Measurements from ENCODE around the gene EBI3. TPM values are rescaled to one million over a fixed set of nuclear protein-coding genes. Genes with fewer than 3 reads are reported as not detected.

EBI3 gene
- total RNA-seq, 1 donor from 2014 or later = not detected

DNA sequence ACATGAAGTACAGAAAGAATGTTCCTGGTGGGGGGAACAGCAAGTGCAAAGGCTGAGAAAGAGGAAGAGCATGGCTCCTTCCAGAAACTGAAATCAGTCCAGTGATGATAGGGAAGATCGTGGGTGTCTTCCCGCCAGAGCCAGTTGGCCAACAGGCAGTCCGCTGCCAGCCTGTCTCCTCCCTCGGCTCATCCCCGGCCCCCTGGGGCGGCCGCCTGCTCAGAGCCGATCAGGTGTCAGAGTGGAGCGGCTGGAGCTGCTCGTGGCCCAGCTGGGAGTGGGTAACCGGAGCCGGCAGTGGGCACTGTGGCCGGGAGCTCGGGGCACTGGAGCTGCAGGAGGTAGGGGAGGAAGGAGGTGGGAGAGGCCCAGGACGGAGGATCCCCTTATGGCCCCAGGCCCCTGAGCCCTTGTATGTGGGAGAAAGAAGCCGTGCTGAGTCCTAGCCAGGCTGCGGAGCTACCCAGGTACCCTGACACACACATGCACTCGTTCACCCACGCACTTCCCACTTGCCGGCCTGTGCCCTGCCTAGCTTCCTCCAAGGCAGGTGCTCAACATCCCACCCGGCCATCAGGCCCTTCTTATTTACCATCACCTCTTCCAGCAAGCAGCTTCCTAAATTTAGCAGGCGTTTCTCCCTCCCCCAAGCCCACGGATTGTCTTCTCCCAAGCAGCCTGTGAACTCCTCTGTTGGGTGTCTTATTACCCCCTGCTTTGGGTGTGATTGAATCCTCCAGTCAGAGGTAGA is 45.2 kb upstream of the EBI3 start:
- H3K4me3 ChIP-seq = no peak overlapping the region
- H2AFZ ChIP-seq (replicated peaks) = no peak overlapping the region
- DNase-seq (ENCODE audit: low spot score) = peak; percentile 42
- Mint-ChIP-seq H3K36me3 (no peaks in the 10 kb centered on the region), H3K4me3 (peak overlapping the region; percentile 79), H3K27ac (no peak overlapping the region), H3K4me1 (peaks cover 11% of the 10 kb centered on the region), H3K9me3 (no peaks in the 10 kb centered on the region), H3K27me3 (ENCODE audit: insufficient read depth, low read depth) (peaks cover 14% of the 10 kb centered on the region)
- TF ChIP-seq EZH2phosphoT487 (IDR thresholded peaks at IDR 0.05) = no peak
- TF ChIP-seq, protein P1, sequence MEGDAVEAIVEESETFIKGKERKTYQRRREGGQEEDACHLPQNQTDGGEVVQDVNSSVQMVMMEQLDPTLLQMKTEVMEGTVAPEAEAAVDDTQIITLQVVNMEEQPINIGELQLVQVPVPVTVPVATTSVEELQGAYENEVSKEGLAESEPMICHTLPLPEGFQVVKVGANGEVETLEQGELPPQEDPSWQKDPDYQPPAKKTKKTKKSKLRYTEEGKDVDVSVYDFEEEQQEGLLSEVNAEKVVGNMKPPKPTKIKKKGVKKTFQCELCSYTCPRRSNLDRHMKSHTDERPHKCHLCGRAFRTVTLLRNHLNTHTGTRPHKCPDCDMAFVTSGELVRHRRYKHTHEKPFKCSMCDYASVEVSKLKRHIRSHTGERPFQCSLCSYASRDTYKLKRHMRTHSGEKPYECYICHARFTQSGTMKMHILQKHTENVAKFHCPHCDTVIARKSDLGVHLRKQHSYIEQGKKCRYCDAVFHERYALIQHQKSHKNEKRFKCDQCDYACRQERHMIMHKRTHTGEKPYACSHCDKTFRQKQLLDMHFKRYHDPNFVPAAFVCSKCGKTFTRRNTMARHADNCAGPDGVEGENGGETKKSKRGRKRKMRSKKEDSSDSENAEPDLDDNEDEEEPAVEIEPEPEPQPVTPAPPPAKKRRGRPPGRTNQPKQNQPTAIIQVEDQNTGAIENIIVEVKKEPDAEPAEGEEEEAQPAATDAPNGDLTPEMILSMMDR (IDR thresholded peaks at IDR 0.05) = no peak
- no peak for TF ChIP-seq EZH2 (IDR thresholded peaks at IDR 0.05)
- H4K20me1 ChIP-seq (ENCODE audit: low read depth) = peaks cover 3% of the 10 kb centered on the region
- H3F3A ChIP-seq (ENCODE audit: low read depth) = peaks cover 11% of the 10 kb centered on the region
- no peaks in the 10 kb centered on the region for H3K27me3 ChIP-seq
- H3K27ac ChIP-seq = no peak overlapping the region
- H3K9me3 ChIP-seq (ENCODE audit: low read depth) = no peaks in the 10 kb centered on the region
- H3K4me1 ChIP-seq = no peaks in the 10 kb centered on the region
- no peaks in the 10 kb centered on the region for H3K36me3 ChIP-seq
- peaks cover 10% of the 10 kb centered on the region for H3K79me2 ChIP-seq (ENCODE audit: low read depth)
- H3K9ac ChIP-seq = no peak overlapping the region
- H3K4me2 ChIP-seq = no peak overlapping the region

DNA sequence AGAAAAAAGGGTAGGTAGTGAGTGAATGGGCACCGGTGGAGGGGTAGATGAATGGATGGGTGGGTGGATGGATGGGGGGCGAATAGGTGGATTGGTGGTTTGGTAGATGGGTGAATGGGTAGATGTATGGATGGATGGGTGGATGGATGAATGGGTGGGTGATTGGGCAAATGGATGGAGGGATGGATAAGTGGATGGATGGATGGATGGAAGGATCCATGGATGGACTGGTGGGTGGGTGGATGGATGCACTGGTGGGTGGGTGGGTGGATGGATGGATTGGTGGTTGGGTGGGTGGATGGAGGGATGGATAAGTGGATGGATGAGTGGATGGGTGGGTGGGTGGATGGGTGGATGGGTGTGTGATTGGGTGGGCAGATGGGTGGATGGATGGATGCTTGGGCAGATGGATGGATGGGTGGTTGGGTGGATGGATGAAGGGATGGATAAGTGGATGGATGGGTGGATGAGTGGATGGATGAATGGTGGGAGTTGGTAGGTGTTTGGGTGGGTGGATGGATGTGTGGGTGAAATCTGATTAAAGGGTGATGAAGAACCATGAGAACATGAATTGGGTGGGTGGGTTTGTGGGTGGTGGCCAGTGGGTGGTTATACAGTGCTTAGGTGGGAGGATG is 44.5 kb upstream of the EBI3 start:
- H3K4me1 ChIP-seq = no peaks in the 10 kb centered on the region
- Mint-ChIP-seq H3K36me3 (no peaks in the 10 kb centered on the region), H3K4me3 (peak overlapping the region; percentile 39), H3K27me3 (ENCODE audit: insufficient read depth, low read depth) (peaks cover 14% of the 10 kb centered on the region), H3K4me1 (peaks cover 11% of the 10 kb centered on the region), H3K9me3 (no peaks in the 10 kb centered on the region), H3K27ac (no peak overlapping the region)
- peaks cover 11% of the 10 kb centered on the region for H3F3A ChIP-seq (ENCODE audit: low read depth)
- no peaks in the 10 kb centered on the region for H3K36me3 ChIP-seq
- DNase-seq (ENCODE audit: low spot score) = no peak
- H3K79me2 ChIP-seq (ENCODE audit: low read depth) = peaks cover 10% of the 10 kb centered on the region
- no peak overlapping the region for H2AFZ ChIP-seq (replicated peaks)
- TF ChIP-seq EZH2 (IDR thresholded peaks at IDR 0.05) = no peak
- TF ChIP-seq EZH2phosphoT487 (IDR thresholded peaks at IDR 0.05) = no peak
- TF ChIP-seq, protein P1 (IDR thresholded peaks at IDR 0.05) = no peak
- H3K4me2 ChIP-seq = no peak overlapping the region
- no peaks in the 10 kb centered on the region for H3K9me3 ChIP-seq (ENCODE audit: low read depth)
- H4K20me1 ChIP-seq (ENCODE audit: low read depth) = no peaks in the 10 kb centered on the region
- no peaks in the 10 kb centered on the region for H3K27me3 ChIP-seq
- H3K27ac ChIP-seq = no peak overlapping the region
- H3K4me3 ChIP-seq = no peak overlapping the region
- no peak overlapping the region for H3K9ac ChIP-seq

DNA sequence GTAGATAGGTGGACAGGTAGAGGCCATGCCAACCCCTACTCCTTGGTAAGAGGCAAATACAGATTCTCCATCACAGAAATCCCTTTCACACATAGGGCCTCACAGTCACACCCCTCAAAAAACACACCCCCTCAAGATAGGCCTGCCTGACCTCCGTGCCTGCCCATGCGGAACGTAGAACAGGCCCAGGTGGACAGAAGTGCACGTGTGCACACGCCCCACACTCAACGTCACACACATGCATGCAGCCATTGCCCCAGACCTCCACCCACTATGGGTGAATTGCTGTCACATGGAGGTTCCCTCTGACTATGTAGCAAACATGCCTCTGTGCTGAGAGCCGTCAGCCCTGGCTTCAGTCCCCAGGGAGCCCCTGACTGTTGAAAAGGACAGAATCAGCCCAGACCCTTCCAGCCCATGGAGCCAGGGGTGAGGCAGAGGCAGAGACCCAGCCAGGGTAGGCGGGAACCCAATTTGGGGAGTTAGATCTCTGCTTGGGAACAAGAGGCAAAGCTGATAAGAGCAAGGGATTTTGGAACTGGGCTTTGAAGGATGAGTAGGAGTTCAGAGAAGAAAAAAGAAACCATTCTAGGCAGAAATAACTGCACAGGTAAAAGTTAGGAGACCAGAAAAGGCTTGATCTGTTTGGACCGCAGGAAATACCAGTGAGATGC is 43.8 kb upstream of the EBI3 start:
- H3K9me3 Mint-ChIP-seq = no peaks in the 10 kb centered on the region
- H3K36me3 Mint-ChIP-seq = no peaks in the 10 kb centered on the region
- H3K27me3 Mint-ChIP-seq (ENCODE audit: insufficient read depth, low read depth) = peaks cover 14% of the 10 kb centered on the region
- Histone ChIP-seq H3K36me3 (no peaks in the 10 kb centered on the region), H4K20me1 (ENCODE audit: low read depth) (no peaks in the 10 kb centered on the region), H3K4me1 (no peaks in the 10 kb centered on the region), H3K27ac (no peak overlapping the region), H3K9ac (no peak overlapping the region), H3K4me3 (no peak overlapping the region), H3F3A (ENCODE audit: low read depth) (peaks cover 9% of the 10 kb centered on the region), H3K9me3 (ENCODE audit: low read depth) (no peaks in the 10 kb centered on the region), H2AFZ (replicated peaks) (no peak overlapping the region), H3K79me2 (ENCODE audit: low read depth) (peaks cover 10% of the 10 kb centered on the region), H3K4me2 (no peak overlapping the region), H3K27me3 (no peaks in the 10 kb centered on the region)
- no peak overlapping the region for H3K4me3 Mint-ChIP-seq
- peaks cover 11% of the 10 kb centered on the region for H3K4me1 Mint-ChIP-seq
- TF ChIP-seq, protein P1 (IDR thresholded peaks at IDR 0.05) = no peak
- no peak for TF ChIP-seq EZH2 (IDR thresholded peaks at IDR 0.05)
- no peak for TF ChIP-seq EZH2phosphoT487 (IDR thresholded peaks at IDR 0.05)
- no peak overlapping the region for H3K27ac Mint-ChIP-seq
- no peak for DNase-seq (ENCODE audit: low spot score)

All from neural progenitor cell (in vitro differentiated cells).